ENCODE data around the gene LRP8.

Gene LRP8

DNA sequence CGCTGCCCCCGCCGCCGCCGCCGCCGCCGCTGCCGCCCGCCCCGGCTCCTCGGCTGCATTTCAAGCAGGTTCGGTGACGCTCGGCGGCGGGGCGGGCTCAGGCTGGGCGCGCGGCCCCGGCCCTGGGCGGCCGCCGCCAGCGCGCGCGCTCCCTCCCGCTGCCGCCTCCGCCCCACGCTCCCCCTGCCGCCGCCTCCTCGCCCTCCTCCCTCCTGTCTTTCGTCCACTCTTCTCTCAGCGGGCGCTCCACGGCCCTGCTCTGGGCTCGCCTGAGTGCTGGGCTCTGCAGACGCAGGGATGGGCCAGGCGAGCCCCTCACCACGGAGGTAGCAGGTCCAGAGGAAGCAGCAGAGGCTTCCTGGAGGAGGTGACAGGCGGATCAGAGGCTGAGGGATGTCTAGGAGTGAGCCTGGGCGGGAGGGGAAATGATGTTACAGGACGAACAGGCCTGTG, at the start of gene LRP8:
Gene LRP8, minus strand, starts transcription at position 62 of the 453 bp plus-strand sequence. CDS start 158 bp downstream, outside the sequence.
- peak within 1 kb of the TSS; percentile 75 for H3K4me3 ChIP-seq (ENCODE audit: low read depth, low read length)
- DNase-seq (ENCODE audit: low read depth): peak; percentile 62
- TF ChIP-seq, protein P1, sequence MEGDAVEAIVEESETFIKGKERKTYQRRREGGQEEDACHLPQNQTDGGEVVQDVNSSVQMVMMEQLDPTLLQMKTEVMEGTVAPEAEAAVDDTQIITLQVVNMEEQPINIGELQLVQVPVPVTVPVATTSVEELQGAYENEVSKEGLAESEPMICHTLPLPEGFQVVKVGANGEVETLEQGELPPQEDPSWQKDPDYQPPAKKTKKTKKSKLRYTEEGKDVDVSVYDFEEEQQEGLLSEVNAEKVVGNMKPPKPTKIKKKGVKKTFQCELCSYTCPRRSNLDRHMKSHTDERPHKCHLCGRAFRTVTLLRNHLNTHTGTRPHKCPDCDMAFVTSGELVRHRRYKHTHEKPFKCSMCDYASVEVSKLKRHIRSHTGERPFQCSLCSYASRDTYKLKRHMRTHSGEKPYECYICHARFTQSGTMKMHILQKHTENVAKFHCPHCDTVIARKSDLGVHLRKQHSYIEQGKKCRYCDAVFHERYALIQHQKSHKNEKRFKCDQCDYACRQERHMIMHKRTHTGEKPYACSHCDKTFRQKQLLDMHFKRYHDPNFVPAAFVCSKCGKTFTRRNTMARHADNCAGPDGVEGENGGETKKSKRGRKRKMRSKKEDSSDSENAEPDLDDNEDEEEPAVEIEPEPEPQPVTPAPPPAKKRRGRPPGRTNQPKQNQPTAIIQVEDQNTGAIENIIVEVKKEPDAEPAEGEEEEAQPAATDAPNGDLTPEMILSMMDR (conservative IDR thresholded peaks at IDR 0.05; ENCODE audit: low read depth, low read length): no peak

GRCh38 chr1:53377438-53377841, 49.6 kb upstream of the LRP8 start:
- H3K4me3 ChIP-seq (ENCODE audit: low read depth, low read length): no peak overlapping the region
- DNase-seq (ENCODE audit: low read depth): no peak
- TF ChIP-seq, protein P1 (conservative IDR thresholded peaks at IDR 0.05; ENCODE audit: low read depth, low read length): no peak

DNA sequence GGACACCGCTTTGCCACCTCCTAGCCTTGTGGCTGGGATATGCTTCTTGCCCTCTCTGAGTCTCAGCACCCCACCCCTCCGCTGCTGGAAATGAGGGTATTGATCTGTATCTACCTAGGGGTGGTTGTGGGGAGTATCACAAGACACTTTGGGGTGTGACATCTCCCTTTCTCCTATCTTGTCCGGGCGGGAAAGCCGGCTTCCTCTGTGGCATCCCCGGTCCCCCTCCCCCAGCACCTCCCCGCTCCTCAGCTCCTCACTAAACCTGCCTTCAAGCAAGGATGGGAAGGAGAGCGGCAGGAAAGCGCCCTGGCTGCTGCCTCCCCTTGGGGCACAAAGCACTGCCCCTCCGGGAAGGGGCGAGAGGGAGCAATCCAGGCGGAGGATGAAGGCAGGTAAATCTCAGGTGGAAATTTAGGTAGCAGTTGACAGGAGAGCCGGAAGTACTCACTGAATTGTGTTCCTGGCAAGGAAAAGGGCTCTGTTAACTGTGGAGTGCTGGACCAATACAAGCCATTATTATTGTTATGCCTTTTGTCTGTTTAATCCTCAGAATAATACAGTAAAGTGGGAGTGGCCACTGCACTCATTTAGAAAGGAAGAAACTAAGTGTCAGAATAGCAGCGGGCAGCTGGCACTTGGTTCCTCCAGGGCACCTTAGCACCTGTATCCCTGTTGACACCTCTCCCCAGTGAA, 49.0 kb upstream of the LRP8 start:
- TF ChIP-seq, protein P1 (conservative IDR thresholded peaks at IDR 0.05; ENCODE audit: low read depth, low read length): no peak
- no peak for DNase-seq (ENCODE audit: low read depth)
- H3K4me3 ChIP-seq (ENCODE audit: low read depth, low read length): no peak overlapping the region

GRCh38 chr1:53376041-53376461, 48.2 kb upstream of the LRP8 start:
- TF ChIP-seq, protein P1 (conservative IDR thresholded peaks at IDR 0.05; ENCODE audit: low read depth, low read length): no peak
- H3K4me3 ChIP-seq (ENCODE audit: low read depth, low read length): no peak overlapping the region
- DNase-seq (ENCODE audit: low read depth): no peak

GRCh38 chr1:53375440-53375839, 47.6 kb upstream of the LRP8 start:
- H3K4me3 ChIP-seq (ENCODE audit: low read depth, low read length): no peak overlapping the region
- TF ChIP-seq, protein P1 (conservative IDR thresholded peaks at IDR 0.05; ENCODE audit: low read depth, low read length): no peak
- no peak for DNase-seq (ENCODE audit: low read depth)

DNA sequence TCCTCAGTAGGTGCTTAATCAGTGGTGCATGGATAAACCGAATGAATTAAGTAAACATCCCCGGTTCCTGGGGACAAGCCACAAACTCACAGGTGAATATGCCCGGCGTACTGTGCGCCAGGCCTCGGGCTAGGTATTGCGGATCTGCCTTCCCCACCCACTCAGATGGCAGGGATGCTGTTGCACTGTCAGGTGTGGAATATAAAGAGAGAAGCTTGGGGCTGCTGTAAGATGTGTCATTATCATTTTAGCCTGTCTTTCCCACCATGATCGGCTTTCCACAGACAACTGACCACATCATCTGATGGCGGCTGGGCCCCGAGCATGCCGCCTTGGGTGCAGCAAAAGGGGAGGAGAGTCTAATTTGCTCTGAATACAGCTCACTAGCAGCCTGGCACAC, 45.4 kb upstream of the LRP8 start:
- H3K4me3 ChIP-seq (ENCODE audit: low read depth, low read length): no peak overlapping the region
- DNase-seq (ENCODE audit: low read depth): no peak
- TF ChIP-seq, protein P1 (conservative IDR thresholded peaks at IDR 0.05; ENCODE audit: low read depth, low read length): no peak

GRCh38 chr1:53372501-53372951, 44.7 kb upstream of the LRP8 start:
- TF ChIP-seq, protein P1 (conservative IDR thresholded peaks at IDR 0.05; ENCODE audit: low read depth, low read length): no peak
- H3K4me3 ChIP-seq (ENCODE audit: low read depth, low read length): no peak overlapping the region
- no peak for DNase-seq (ENCODE audit: low read depth)
